Spleen (tissue), 11 donors: ENCODE results near the gene LKAAEAR1. TPM values are rescaled to one million over a fixed set of nuclear protein-coding genes. Genes with fewer than 3 reads are reported as not detected.
A peak's percentile ranks its signal among the peaks of the same experiment; 100 is the strongest.

Experiments used
- DNase-seq: peaks from one replicate; pipeline ENCODE4 v3.0.0-alpha.2; 2020
- H3K27ac ChIP-seq, 8 donors: fragments of 200-600 bp; sonication (generic) in 7 of 8; 1 replicate in 4 of 8; 2 replicates in 4 of 8; pipeline versions ENCODE4 v1.5.0 to v1.8.0; 2016 to 2021; ENCODE audit warnings: inconsistent platforms in 4 of 8, mild to moderate bottlenecking in 4 of 8, moderate library complexity in 1 of 8
- H3K27me3 ChIP-seq, 7 donors: fragments of 200-600 bp; sonication (generic) in 6 of 7; replicated peaks in 1 of 7; 1 replicate in 4 of 7; 2 replicates in 3 of 7; pipeline versions ENCODE4 v1.5.0 to v1.8.0; 2016 to 2021; ENCODE audit warnings: inconsistent platforms in 3 of 7, mild to moderate bottlenecking in 1 of 7
- H3K36me3 ChIP-seq, 6 donors: fragments of 200-600 bp; sonication (generic) in 5 of 6; 1 replicate in 4 of 6; 2 replicates in 2 of 6; pipeline versions ENCODE4 v1.5.0 to v1.8.0; 2016 to 2021; ENCODE audit warnings: inconsistent platforms in 2 of 6
- H3K4me1 ChIP-seq, 6 donors: fragments of 200-600 bp; sonication (generic) in 5 of 6; 1 replicate in 3 of 6; 2 replicates in 3 of 6; pipeline versions ENCODE4 v1.5.0 to v1.8.0; 2016 to 2021; ENCODE audit warnings: inconsistent platforms in 3 of 6
- H3K4me3 ChIP-seq, 8 donors: fragments of 200-600 bp; sonication (generic) in 7 of 8; 1 replicate in 4 of 8; 2 replicates in 4 of 8; pipeline versions ENCODE4 v1.5.0 to v1.8.0; 2016 to 2021; ENCODE audit warnings: inconsistent platforms in 4 of 8, mild to moderate bottlenecking in 4 of 8, moderate library complexity in 2 of 8
- H3K9me3 ChIP-seq, 8 donors: fragments of 200-600 bp; sonication (generic) in 7 of 8; 1 replicate in 4 of 8; 2 replicates in 4 of 8; pipeline versions ENCODE4 v1.5.0 to v1.8.0; 2016 to 2021; ENCODE audit warnings: inconsistent platforms in 4 of 8
- POLR2A ChIP-seq, 3 donors: fragments of 450-650 bp; IDR thresholded peaks; one replicate each; pipeline ENCODE4 v1.5.1; 2017; ENCODE audit warnings: antibody characterized with exemption in 3 of 3, mild to moderate bottlenecking in 1 of 3
- POLR2AphosphoS5 ChIP-seq, 3 donors: sonication (generic); formaldehyde crosslinking; IDR thresholded peaks; one replicate each; pipeline ENCODE4 v1.5.1; 2017; ENCODE audit warnings: antibody characterized with exemption in 3 of 3
- WGBS, 5 donors: extraction: QIAGEN DNeasy Blood & Tissue Kit in 3 of 5; methylation state at CpG; one replicate each; pipeline versions ENCODE4 v1.1.5 to v1.1.7; 2013 to 2018; 5-methylcytosine and 5-hydroxymethylcytosine counted together
- intact Hi-C: fragments of 100-400 bp; cut with DNase I; formaldehyde crosslinking; loops from one replicate; pipeline ENCODE4 v1.15.0; 2023; ENCODE audit warnings: low total_unique reads
- polyA plus RNA-seq, 3 donors: library from polyadenylated mRNA; stranded (reverse); fragments of 200-250 nt; gene quantifications; one replicate each; pipeline ENCODE4 v1.2.1, GENCODE V29; 2013
- total RNA-seq, 7 donors: library from RNA; depleted of rRNA in 3 of 7; stranded (reverse); fragments of >200 nt in 3 of 7; fragmentation: NEBNext Ultra II Directional in 4 of 7; extraction: Animal tissue kit (Norgen Biotek cat#: 25700) in 4 of 7; gene quantifications; one replicate each; pipeline versions ENCODE4 v1.1.0 to v1.2.1, GENCODE V29; 2016 to 2021
- TF ChIP-seq, protein P1 (sequence below), 11 experiments: fragments of 200-600 bp in 7 of 11; fragments of 450-650 bp in 4 of 11; sonication (generic) in 4 of 11; IDR thresholded peaks in 8 of 11; conservative IDR thresholded peaks in 3 of 11; 1 replicate in 7 of 11; 2 replicates in 4 of 11; pipeline versions ENCODE4 v1.4.0 to v1.8.0; 2016 to 2021; ENCODE audit warnings: antibody characterized with exemption in 11 of 11, inconsistent platforms in 4 of 11, mild to moderate bottlenecking in 1 of 11
- donor health status: healthy with polysubstance abuse.
- donor health status: DM: no; HTN: no; CAD: no; lungs with moderate emphysema.
- donor health status: DM: no; HTN: no; CAD: no.
- donor health status: Bipolar disorder and iron deficiency.
- donor health status: healthy.
- donor health status: DM: no; HTN: no; CAD: no.
- donor health status: DM: yes; HTN: yes; CAD: no.

The LKAAEAR1 gene
- total and polyA plus RNA-seq, 10 donors: 0.26 to 0.66 (median 0.51) TPM; not detected in 6

DNA sequence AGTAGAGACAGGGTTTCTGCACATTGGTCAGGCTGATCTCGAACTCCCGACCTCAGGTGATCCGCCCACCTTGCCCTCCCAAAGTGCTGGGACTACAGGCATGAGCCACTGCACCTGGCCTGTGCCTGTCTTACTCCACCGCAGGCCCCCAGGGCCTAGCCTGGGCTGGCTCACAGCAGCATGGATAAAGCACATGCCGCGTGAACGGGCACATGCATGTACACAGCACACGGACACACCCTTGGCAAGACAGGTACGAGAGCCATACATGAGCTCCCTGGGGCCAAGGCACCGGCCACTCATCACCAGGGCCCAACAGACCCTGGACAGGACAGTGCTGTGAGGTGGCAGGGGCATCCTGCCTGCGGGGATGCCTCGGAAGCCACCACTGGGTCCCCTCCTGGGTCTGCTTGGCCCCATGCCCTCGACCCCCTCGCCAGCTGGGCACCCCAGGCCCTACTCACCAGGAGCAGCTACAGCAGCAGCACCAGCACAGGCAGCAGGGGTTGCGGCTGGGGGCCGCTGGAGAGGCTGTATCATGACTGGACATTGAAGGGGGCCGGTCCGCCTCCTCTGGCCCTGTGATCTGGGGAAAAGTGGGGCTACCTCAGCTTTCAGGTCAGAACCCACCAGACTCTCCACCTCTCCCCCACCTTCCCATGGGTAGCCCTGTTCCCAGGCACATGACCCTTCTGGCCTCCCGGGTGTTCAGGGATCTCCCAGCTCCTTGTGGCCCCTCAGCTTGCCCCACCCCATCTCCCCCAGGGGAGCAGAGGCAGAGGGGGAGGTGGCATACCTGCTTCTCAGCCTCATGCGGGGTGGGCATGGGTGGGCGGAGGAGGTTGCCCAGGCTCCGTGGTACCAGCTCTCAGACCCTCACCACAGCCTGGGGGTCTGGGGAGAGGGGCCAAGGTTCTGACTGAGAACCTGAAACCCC lies 7.9 kb downstream of the LKAAEAR1 start:
- TF ChIP-seq POLR2AphosphoS5 (IDR thresholded peaks at IDR 0.05) (peak in 2 of 3 donors; percentile 45 to 61), POLR2A (IDR thresholded peaks at IDR 0.05) (no peak)
- TF ChIP-seq, protein P1, sequence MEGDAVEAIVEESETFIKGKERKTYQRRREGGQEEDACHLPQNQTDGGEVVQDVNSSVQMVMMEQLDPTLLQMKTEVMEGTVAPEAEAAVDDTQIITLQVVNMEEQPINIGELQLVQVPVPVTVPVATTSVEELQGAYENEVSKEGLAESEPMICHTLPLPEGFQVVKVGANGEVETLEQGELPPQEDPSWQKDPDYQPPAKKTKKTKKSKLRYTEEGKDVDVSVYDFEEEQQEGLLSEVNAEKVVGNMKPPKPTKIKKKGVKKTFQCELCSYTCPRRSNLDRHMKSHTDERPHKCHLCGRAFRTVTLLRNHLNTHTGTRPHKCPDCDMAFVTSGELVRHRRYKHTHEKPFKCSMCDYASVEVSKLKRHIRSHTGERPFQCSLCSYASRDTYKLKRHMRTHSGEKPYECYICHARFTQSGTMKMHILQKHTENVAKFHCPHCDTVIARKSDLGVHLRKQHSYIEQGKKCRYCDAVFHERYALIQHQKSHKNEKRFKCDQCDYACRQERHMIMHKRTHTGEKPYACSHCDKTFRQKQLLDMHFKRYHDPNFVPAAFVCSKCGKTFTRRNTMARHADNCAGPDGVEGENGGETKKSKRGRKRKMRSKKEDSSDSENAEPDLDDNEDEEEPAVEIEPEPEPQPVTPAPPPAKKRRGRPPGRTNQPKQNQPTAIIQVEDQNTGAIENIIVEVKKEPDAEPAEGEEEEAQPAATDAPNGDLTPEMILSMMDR (IDR thresholded peaks at IDR 0.05 in 8 of 11, conservative IDR thresholded peaks at IDR 0.05 in 3 of 11): no peak
- Histone ChIP-seq H3K27ac (peak overlapping the region; percentile 30 to 97 (median 89)), H3K27me3 (no peaks in the 10 kb centered on the region), H3K36me3 (peaks cover 0 to 63% (median 48%) of the 10 kb centered on the region in 6 donors), H3K4me3 (peak overlapping the region; percentile 62 to 96 (median 81)), H3K4me1 (peaks cover 18 to 94% (median 72%) of the 10 kb centered on the region in 6 donors), H3K9me3 (no peaks in the 10 kb centered on the region)
- intact Hi-C loops: no loop called here
- WGBS, 5 donors: 72 to 84% (median 80%) methylated on average over 17 to 22 of the region's 22 CpGs
- DNase-seq: peak; percentile 87

DNA sequence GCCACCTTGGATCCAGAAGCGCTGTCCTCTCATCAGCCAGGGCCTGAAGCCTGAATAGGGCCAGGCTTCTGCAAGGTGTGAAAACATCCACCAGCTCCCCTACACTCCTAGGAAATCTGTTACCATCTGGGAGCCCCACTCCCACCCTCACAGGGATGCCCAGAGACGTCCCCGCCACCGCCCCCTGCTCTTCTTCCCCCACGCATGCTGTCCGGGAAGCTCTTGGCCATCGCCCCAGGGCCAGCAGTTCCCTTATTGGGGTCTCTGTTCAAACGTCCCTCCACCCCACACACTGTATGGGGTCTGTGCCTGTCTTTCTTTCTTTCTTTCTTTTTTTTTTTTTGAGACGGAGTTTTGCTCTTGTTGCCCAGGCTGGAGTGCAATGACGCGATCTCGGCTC lies 8.6 kb downstream of the LKAAEAR1 start:
- TF ChIP-seq, protein P1 (IDR thresholded peaks at IDR 0.05 in 8 of 11, conservative IDR thresholded peaks at IDR 0.05 in 3 of 11): no peak
- TF ChIP-seq POLR2AphosphoS5 (IDR thresholded peaks at IDR 0.05) (no peak), POLR2A (IDR thresholded peaks at IDR 0.05) (no peak)
- H3K36me3 ChIP-seq: peaks cover 0 to 64% (median 48%) of the 10 kb centered on the region in 6 donors
- 84 to 91% (median 90%) methylated on average over 12 of the region's 12 CpGs for WGBS, 5 donors
- H3K9me3 ChIP-seq: no peaks in the 10 kb centered on the region
- H3K27me3 ChIP-seq: no peaks in the 10 kb centered on the region
- H3K4me1 ChIP-seq: peaks cover 18 to 94% (median 69%) of the 10 kb centered on the region in 6 donors
- intact Hi-C loops: no loop called here
- H3K27ac ChIP-seq: peak overlapping the region in 3 of 8 donors; percentile 65 to 95 (median 93)
- H3K4me3 ChIP-seq: no peak overlapping the region
- DNase-seq: no peak

DNA sequence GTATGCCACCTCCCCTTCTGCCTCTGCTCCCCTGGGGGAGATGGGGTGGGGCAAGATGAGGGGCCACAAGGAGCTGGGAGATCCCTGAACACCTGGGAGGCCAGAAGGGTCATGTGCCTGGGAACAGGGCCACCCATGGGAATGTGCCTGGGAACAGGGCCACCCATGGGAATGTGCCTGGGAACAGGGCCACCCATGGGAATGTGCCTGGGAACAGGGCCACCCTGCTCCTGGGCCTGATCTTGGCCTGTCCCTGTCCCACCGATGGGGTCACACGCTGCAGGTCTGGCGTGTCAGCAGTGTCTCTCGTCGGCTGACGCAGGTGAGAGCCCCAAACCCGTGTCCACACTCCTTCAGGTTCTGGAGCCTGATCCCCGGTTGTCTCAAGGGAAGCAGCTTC lies 9.2 kb downstream of the LKAAEAR1 start:
- H3K4me1 ChIP-seq: peaks cover 18 to 94% (median 70%) of the 10 kb centered on the region in 6 donors
- WGBS, 5 donors: 87 to 92% (median 92%) methylated on average over 8 of the region's 8 CpGs; no CpG with 5 or more reads in 1 of the 5 donors
- intact Hi-C loops: no loop called here
- peaks cover 0 to 68% (median 48%) of the 10 kb centered on the region in 6 donors for H3K36me3 ChIP-seq
- no peak for DNase-seq
- H3K9me3 ChIP-seq: no peaks in the 10 kb centered on the region
- TF ChIP-seq POLR2AphosphoS5 (IDR thresholded peaks at IDR 0.05) (peak in 2 of 3 donors; percentile 6 to 10), POLR2A (IDR thresholded peaks at IDR 0.05) (no peak)
- H3K4me3 ChIP-seq: no peak overlapping the region
- H3K27me3 ChIP-seq: no peaks in the 10 kb centered on the region
- H3K27ac ChIP-seq: peak overlapping the region in 3 of 8 donors; percentile 65 to 95 (median 93)

DNA sequence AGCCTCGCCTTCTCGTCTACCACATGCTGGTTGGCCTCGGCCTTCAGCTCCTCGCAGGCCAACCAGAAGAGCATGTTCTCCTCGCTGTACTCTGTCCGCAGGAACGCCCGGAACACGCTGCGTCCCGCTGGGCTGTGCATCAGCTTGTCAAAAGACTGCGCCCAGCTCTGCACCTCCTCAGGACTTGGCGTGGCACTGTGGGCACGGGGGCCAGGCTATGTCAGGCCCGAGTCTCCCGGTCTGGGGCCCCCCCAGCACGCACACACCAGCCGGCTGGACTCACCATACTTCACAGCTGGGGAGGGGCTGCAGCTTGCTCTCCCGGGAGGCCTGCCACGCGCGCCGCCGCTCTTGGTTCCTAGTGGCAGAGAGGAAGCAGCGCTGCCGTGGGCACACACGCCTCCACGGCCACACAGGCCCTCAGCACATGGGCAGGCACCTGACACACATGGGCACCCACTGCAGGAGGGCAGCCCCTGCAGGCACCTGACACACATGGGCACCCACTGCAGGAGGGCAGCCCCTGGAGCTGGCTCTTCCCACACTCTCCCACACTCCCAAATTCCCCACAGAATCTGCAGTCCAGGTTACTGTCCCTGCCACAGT lies 9.9 kb downstream of the LKAAEAR1 start:
- WGBS, 5 donors: 77 to 87% (median 85%) methylated on average over 19 to 28 of the region's 28 CpGs
- Histone ChIP-seq H3K27ac (peak overlapping the region in 4 of 8 donors; percentile 10 to 93 (median 42)), H3K4me1 (peaks cover 18 to 100% (median 77%) of the 10 kb centered on the region in 6 donors), H3K9me3 (no peaks in the 10 kb centered on the region), H3K27me3 (no peaks in the 10 kb centered on the region), H3K4me3 (no peak overlapping the region), H3K36me3 (peaks cover 0 to 68% (median 48%) of the 10 kb centered on the region in 6 donors)
- intact Hi-C loops: no loop called here
- TF ChIP-seq POLR2A (IDR thresholded peaks at IDR 0.05) (no peak), POLR2AphosphoS5 (IDR thresholded peaks at IDR 0.05) (peak in 2 of 3 donors; percentile 43 to 74)
- no peak for DNase-seq
